Small intestine (tissue), 7 donors: Measurements from ENCODE around the gene SS18L1. TPM values are rescaled to one million over a fixed set of nuclear protein-coding genes. Genes with fewer than 3 reads are reported as not detected.

ENCODE experiments used
- DNase-seq, 2 donors: peaks; one replicate each; pipeline versions ENCODE4 v3.0.0 to v3.0.0-alpha.2; 2013
- FAIRE-seq: peaks from 2 replicates; lab custom pipeline; 2012; peaks lifted over from hg19 to GRCh38; lab: Jason Lieb, UNC
- H3K27ac ChIP-seq, 3 donors: one replicate each; pipeline ENCODE4 v1.5.1; 2013; ENCODE audit warnings: low read length in 2 of 3, mild to moderate bottlenecking in 2 of 3, control low read depth in 1 of 3, inconsistent platforms in 1 of 3, low read depth in 1 of 3, moderate library complexity in 1 of 3
- H3K27me3 ChIP-seq, 3 donors: one replicate each; pipeline ENCODE4 v1.6.1; 2013; ENCODE audit warnings: low read length in 3 of 3, inconsistent platforms in 1 of 3; ENCODE audit not compliant: control insufficient read depth in 3 of 3, insufficient read depth in 3 of 3
- H3K36me3 ChIP-seq, 3 donors: one replicate each; pipeline ENCODE4 v1.6.1; 2013; ENCODE audit warnings: low read length in 3 of 3, inconsistent platforms in 1 of 3, low read depth in 1 of 3, mild to moderate bottlenecking in 1 of 3, moderate library complexity in 1 of 3; ENCODE audit not compliant: control insufficient read depth in 3 of 3, insufficient read depth in 2 of 3
- H3K4me1 ChIP-seq, 3 donors: one replicate each; pipeline ENCODE4 v1.6.1; 2013; ENCODE audit warnings: low read length in 2 of 3, inconsistent platforms in 1 of 3, low read depth in 1 of 3, mild to moderate bottlenecking in 1 of 3, moderate library complexity in 1 of 3; ENCODE audit not compliant: control insufficient read depth in 3 of 3, insufficient read depth in 2 of 3
- H3K4me3 ChIP-seq, 3 donors: one replicate each; pipeline ENCODE4 v1.5.1; 2013; ENCODE audit warnings: low read length in 3 of 3, control low read depth in 1 of 3, inconsistent platforms in 1 of 3, low read depth in 1 of 3, mild to moderate bottlenecking in 1 of 3, moderate library complexity in 1 of 3
- H3K9me3 ChIP-seq, 2 donors: one replicate each; pipeline ENCODE4 v1.6.1; 2013; ENCODE audit warnings: low read depth in 1 of 2, low read length in 1 of 2; ENCODE audit not compliant: control insufficient read depth in 2 of 2, insufficient read depth in 1 of 2
- WGBS, 3 donors: extraction: QIAGEN DNeasy Blood & Tissue Kit; methylation state at CpG; one replicate each; pipeline ENCODE4 v1.1.7; 2013; 5-methylcytosine and 5-hydroxymethylcytosine counted together
- polyA plus RNA-seq, 4 donors: library from polyadenylated mRNA; stranded (reverse) in 3 of 4; unstranded in 1 of 4; fragments of 200-250 nt in 3 of 4; fragments of 120-200 nt in 1 of 4; gene quantifications; one replicate each; pipeline versions ENCODE4 v1.2.1 to v1.2.3, GENCODE V29; 2013
- donor health status: healthy with polysubstance abuse.
- donor health status: control.
- donor health status: control.
- donor health status: Bipolar disorder and iron deficiency.
- donor health status: healthy.

Gene SS18L1
- polyA plus RNA-seq, 4 donors, result 7.5 to 17.5 (median 11.3) TPM

DNA sequence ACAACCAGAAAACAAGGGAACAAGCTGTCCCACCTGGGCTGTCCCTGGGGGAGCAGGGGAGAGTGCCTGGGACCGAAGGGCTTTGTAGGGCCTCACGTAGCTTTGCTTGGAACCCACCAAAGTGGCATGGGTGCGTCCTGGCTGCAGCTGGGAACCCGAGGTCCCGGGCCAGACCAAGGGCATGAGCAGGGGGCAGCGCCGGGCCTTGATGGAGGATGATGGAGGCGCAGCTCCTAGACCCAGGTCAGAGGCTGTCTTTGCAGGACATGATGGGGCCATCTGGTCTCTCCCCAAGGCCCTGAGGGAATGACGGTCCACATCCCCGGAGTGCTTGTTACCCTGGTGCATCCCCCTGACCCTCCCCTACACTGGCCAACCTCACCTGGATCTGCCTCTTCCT lies 87.1 kb downstream of the SS18L1 start:
- DNase-seq (no peak), FAIRE-seq (no peak)
- WGBS, 3 donors, result 91 to 92% (median 92%) methylated on average over 10 of the region's 10 CpGs
- Histone ChIP-seq H3K27ac (no peak overlapping the region), H3K27me3 (peaks cover 0 to 2% (median 0%) of the 10 kb centered on the region in 3 donors), H3K4me3 (no peak overlapping the region), H3K36me3 (no peaks in the 10 kb centered on the region), H3K4me1 (no peaks in the 10 kb centered on the region), H3K9me3 (peaks cover 0 to 4% of the 10 kb centered on the region in 2 donors)

DNA sequence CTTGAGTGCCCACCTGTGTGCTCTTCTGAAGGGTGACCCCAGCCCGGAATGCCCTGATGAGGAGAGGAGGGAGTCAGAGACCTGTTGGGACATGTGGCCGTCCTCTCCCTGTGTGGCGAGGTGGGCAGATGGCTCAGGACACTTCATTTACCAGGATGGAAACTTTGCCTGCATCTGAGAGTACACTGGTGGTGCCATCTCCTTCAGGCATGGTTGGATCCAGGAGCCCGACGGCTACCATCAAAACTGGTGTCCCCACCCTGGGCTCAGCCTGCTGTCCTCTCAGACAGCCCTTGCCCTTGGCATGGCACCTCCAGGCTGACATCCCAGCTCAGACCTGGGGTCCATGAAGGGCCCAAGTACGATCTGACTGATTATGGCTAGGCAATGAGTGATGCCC lies 87.7 kb downstream of the SS18L1 start:
- H3K9me3 ChIP-seq, result peaks cover 0 to 4% of the 10 kb centered on the region in 2 donors
- H3K4me3 ChIP-seq, result no peak overlapping the region
- WGBS, 3 donors, result 83 to 94% (median 89%) methylated on average over 6 of the region's 6 CpGs
- no peaks in the 10 kb centered on the region for H3K36me3 ChIP-seq
- H3K4me1 ChIP-seq, result no peaks in the 10 kb centered on the region
- H3K27ac ChIP-seq, result no peak overlapping the region
- FAIRE-seq, result no peak
- DNase-seq, result no peak
- peaks cover 0 to 2% (median 0%) of the 10 kb centered on the region in 3 donors for H3K27me3 ChIP-seq

Other genes with a start within 250 kb of the SS18L1 start
- gene TAF4, start 77.9 kb upstream of the SS18L1 start, polyA plus RNA-seq, result 10 to 100 TPM in 1 of 4 donors, 1 to 10 TPM in 3; 4.6 to 18.3 (median 7.9) TPM
- 10 to 100 TPM; 11.9 to 47.0 (median 18.2) TPM for gene LSM14B, start 21.3 kb upstream of the SS18L1 start, polyA plus RNA-seq
- 100 to 1,000 TPM; 136 to 378 (median 310) TPM for gene PSMA7, start 375 bp upstream of the SS18L1 start, polyA plus RNA-seq
- gene MTG2, start 39.3 kb downstream of the SS18L1 start, polyA plus RNA-seq, result 10 to 100 TPM; 24.9 to 39.4 (median 31.5) TPM
- under 1 TPM in 2 of 4 donors, not detected in 2; 0.06 to 0.31 TPM for gene HRH3, start 76.5 kb downstream of the SS18L1 start, polyA plus RNA-seq
- gene OSBPL2, start 94.8 kb downstream of the SS18L1 start, polyA plus RNA-seq, result 10 to 100 TPM; 19.9 to 36.9 (median 29.3) TPM
- gene ADRM1, start 159.2 kb downstream of the SS18L1 start, polyA plus RNA-seq, result 10 to 100 TPM; 44.5 to 93.4 (median 88.3) TPM
- 10 to 100 TPM in 2 of 4 donors, 1 to 10 TPM in 2; 1.3 to 62.8 (median 23.0) TPM for gene LAMA5, start 223.5 kb downstream of the SS18L1 start, polyA plus RNA-seq
- gene RPS21, start 243.3 kb downstream of the SS18L1 start, polyA plus RNA-seq, result 1,000 to 10,000 TPM; 2,127 to 8,814 (median 3,344) TPM